HepG2 (cell line): Measurements from ENCODE around the gene FAM200B. TPM values are rescaled to one million over a fixed set of nuclear protein-coding genes. Genes with fewer than 3 reads are reported as not detected.
A peak's percentile ranks its signal among the peaks of the same experiment; 100 is the strongest.

Source experiments
- ATF3 ChIP-seq: sonication (generic); formaldehyde crosslinking; IDR thresholded peaks from 2 replicates; pipeline ENCODE4 v1.4.0; 2020; ENCODE audit warnings: missing genetic modification reagents
- DMAP1 ChIP-seq: IDR thresholded peaks from 2 replicates; pipeline ENCODE4 v1.6.1; 2016
- FOXM1 ChIP-seq: sonication (generic); formaldehyde crosslinking; IDR thresholded peaks from 2 replicates; pipeline ENCODE4 v1.5.0; 2020; ENCODE audit warnings: missing genetic modification reagents
- GABPB1 ChIP-seq: IDR thresholded peaks from 2 replicates; pipeline ENCODE4 v1.6.1; 2016; ENCODE audit warnings: mild to moderate bottlenecking, missing genetic modification reagents, moderate library complexity, missing compliant biosample characterization
- HCFC1 ChIP-seq: fragments of 150-350 bp; IDR thresholded peaks from 2 replicates; pipeline ENCODE4 v1.6.1; 2014; ENCODE audit warnings: low read depth, low read length
- HDAC2 ChIP-seq: sonication (generic); formaldehyde crosslinking; IDR thresholded peaks from 2 replicates; pipeline ENCODE4 v1.4.0; 2020; ENCODE audit warnings: missing genetic modification reagents
- MAFF ChIP-seq: IDR thresholded peaks from 2 replicates; pipeline ENCODE4 v1.6.1; 2011; ENCODE audit warnings: low read depth, low read length, improper control_type of control experiment
- NAIF1 ChIP-seq: sonication (generic); formaldehyde crosslinking; IDR thresholded peaks from 2 replicates; pipeline ENCODE4 v1.5.0; 2020; ENCODE audit warnings: mild to moderate bottlenecking, missing genetic modification reagents, borderline replicate concordance
- NCOA5 ChIP-seq: sonication (generic); formaldehyde crosslinking; IDR thresholded peaks from 2 replicates; pipeline ENCODE4 v1.4.0; 2020; ENCODE audit warnings: missing genetic modification reagents
- PAX8 ChIP-seq: sonication (generic); formaldehyde crosslinking; IDR thresholded peaks from 2 replicates; pipeline ENCODE4 v1.8.0; 2022; ENCODE audit warnings: mild to moderate bottlenecking, missing genetic modification reagents, borderline replicate concordance
- RFXANK ChIP-seq: IDR thresholded peaks from 2 replicates; pipeline ENCODE4 v1.6.1; 2016
- SIN3B ChIP-seq: fragments of 150-350 bp; IDR thresholded peaks from 2 replicates; pipeline ENCODE4 v1.6.1; 2014; ENCODE audit warnings: low read length
- TERF1 ChIP-seq: sonication (generic); formaldehyde crosslinking; IDR thresholded peaks from 2 replicates; pipeline ENCODE4 v1.8.0; 2022; ENCODE audit warnings: mild to moderate bottlenecking, missing genetic modification reagents, moderate library complexity
- ZBTB1 ChIP-seq: sonication (generic); formaldehyde crosslinking; IDR thresholded peaks from 2 replicates; pipeline ENCODE4 v1.4.0; 2020; ENCODE audit warnings: missing genetic modification reagents, borderline replicate concordance
- ZNF331 ChIP-seq: sonication (generic); formaldehyde crosslinking; IDR thresholded peaks from 2 replicates; pipeline ENCODE4 v1.4.0; 2020; ENCODE audit warnings: missing genetic modification reagents
- ZNF367 ChIP-seq: sonication (generic); formaldehyde crosslinking; IDR thresholded peaks from 2 replicates; pipeline ENCODE4 v1.4.0; 2020; ENCODE audit warnings: missing genetic modification reagents, borderline replicate concordance
- ZNF407 ChIP-seq: sonication (generic); formaldehyde crosslinking; IDR thresholded peaks from one replicate; pipeline ENCODE4 v1.5.1; 2020; ENCODE audit warnings: mild to moderate bottlenecking, missing genetic modification reagents; ENCODE audit errors: not compliant biosample characterization
- ZXDC ChIP-seq: sonication (generic); formaldehyde crosslinking; IDR thresholded peaks from 2 replicates; pipeline ENCODE4 v1.5.0; 2020; ENCODE audit warnings: mild to moderate bottlenecking, missing genetic modification reagents
- polyA plus RNA-seq, 8 experiments: library from polyadenylated mRNA; depleted of rRNA in 3 of 8; stranded (reverse) in 7 of 8; unstranded in 1 of 8; fragments of >200 nt; fragmentation: Illumina TruSeq in 4 of 8; extraction: Trizol in 4 of 8; gene quantifications; 2 replicates each; pipeline versions ENCODE4 v1.2.1 to v1.2.3, GENCODE V29; 2011 to 2016; ENCODE audit warnings: low read depth in 4 of 8, missing spikeins in 1 of 8, mixed read lengths in 1 of 8; ENCODE audit not compliant: insufficient read depth in 1 of 8
- total RNA-seq, 5 experiments: library from RNA; depleted of rRNA; stranded (reverse); fragments of >200 nt; fragmentation: Illumina TruSeq; extraction: Trizol; gene quantifications; 2 replicates each; pipeline ENCODE4 v1.2.3, GENCODE V29; 2016; ENCODE audit warnings: low read depth in 1 of 5

Gene FAM200B
- total and polyA plus RNA-seq, 2 of the 13 experiments (the other 11 are each of a cell fraction or from before 2014, with no cell fraction given) = 25.6 to 41.8 TPM

GRCh38 chr4:15681372-15682241 is at the start of gene FAM200B (continued):
- TF ChIP-seq GABPB1 (peak; percentile 96), ZNF331 (0 out of 2 replicates have a peak, but pooled peaks have one; percentile 33), ZBTB1 (no peak), DMAP1 (CRISPR knock-in tag) (peak; percentile 87; the same call in 1 of the 2 replicates), PAX8 (no peak), MAFF (0 out of 2 replicates have a peak, but pooled peaks have one; percentile 3), SIN3B (peak; percentile 98), ZXDC (no peak), NCOA5 (CRISPR knock-in tag) (no peak), HCFC1 (no peak; the same call in 1 of the 2 replicates), FOXM1 (CRISPR knock-in tag) (no peak), ATF3 (CRISPR knock-in tag) (no peak), HDAC2 (CRISPR knock-in tag) (peak; percentile 47; the same call in 1 of the 2 replicates), ZNF407 (CRISPR knock-in tag) (no peak), ZNF367 (CRISPR knock-in tag) (no peak), TERF1 (CRISPR knock-in tag) (no peak), RFXANK (CRISPR knock-in tag) (no peak), NAIF1 (CRISPR knock-in tag) (peak; percentile 69; the same call in 1 of the 2 replicates)
